GM21526 (cell line): ENCODE measurements around the gene ELOVL1.
A peak's percentile ranks its signal among the peaks of the same experiment; 100 is the strongest.
"Not testable (repeated sequence)": the region's sequence is repeated elsewhere in the genome, so short reads cannot be mapped to it uniquely, and the experiment has no call there.

ENCODE experiments used
- ATAC-seq: cut with Tn5 transposase; IDR thresholded peaks from one replicate; pipeline ENCODE4 v1.9.1; 2021; ENCODE audit warnings: moderate library complexity; ENCODE audit not compliant: unreplicated experiment, low FRiP score

The ELOVL1 gene

GRCh38 chr1:43382027-43382779 is 14.4 kb upstream of the ELOVL1 start:
- no peak for ATAC-seq

GRCh38 chr1:43381612-43382011 is 13.8 kb upstream of the ELOVL1 start:
- no peak for ATAC-seq

DNA sequence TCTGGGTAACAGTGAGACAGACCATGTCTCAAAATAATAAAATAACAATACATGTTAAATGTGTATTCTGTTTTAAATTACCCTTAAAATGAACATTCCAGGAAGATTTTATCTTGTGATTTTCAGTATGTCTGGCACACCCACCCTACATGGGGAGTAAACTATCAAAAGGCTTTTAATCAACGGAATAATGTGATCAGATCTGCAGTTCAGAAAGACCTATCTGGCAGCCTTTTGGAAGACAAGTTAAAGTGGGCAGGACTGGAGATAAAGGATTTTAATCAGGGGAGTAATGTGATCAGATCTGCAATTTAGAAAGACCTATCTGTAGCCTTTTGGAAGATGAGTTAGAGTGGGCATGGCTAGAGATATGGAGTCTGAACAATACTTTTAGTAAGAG is 11.7 kb upstream of the ELOVL1 start:
- ATAC-seq, result no peak

DNA sequence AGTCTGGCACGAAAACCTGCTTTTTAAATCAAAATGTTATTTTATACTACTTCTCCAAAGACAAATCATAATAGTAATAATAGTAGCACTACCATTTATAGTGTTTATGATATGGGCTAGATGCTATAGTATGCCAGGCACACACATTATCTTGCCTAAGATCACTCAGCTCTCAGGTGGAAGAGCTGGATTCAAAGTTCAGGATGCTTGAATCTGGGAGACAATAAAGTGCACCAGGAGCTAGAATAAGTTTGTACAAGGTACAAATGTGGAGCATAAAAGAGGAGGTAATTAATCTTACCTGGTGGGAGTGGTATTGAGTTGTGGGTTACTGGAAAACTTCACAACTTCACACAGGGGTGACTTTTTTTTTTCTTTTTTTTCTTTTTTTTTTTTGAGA is 10.0 kb upstream of the ELOVL1 start:
- no peak for ATAC-seq

GRCh38 chr1:43376723-43377235 is 9.0 kb upstream of the ELOVL1 start:
- ATAC-seq, result no peak

DNA sequence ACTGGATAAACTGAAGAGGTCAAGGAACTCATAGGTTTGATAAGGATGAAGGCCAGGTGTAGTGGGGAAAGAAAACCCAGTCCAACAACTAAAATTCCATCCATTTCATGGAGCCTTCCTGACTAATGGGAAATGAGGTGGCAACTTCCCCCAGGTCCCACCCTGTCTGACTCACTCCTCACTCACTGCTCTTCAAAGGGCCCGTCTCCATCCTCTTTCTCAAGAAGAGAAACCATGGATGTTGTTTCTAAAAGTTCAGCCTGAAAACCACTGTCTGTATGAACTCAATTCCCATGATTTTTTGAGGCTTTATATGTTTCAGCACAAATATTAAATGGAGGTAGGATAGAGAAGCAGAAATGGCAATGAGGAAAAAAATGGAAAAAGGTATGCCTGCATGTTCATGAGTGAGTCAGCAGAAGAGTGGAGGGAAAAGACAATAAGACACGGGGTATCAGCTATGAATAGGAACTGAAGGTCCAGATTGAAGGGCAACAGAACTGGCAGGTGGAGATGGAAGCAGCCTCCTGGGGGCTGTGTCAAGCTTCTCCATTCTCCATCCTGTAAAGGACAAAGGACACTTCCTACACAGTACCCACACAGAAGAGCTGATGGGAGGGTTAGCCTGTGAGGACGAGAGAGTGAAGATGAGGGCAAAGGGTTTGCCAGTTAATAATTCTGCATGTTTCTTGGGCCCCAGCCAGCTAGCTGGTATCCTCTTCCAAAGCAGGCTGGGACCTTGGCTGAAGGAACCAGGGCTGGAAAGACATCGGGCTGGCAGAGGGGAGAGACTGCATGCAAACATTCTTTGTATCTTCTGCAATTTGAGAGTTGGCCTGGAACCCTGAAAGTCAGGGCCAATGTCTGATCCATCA is 5.5 kb upstream of the ELOVL1 start:
- ATAC-seq, result no peak

- ATAC-seq, result no peak
These were observed 4.4 kb upstream of the ELOVL1 start for GRCh38 chr1:43372172-43372571.

GRCh38 chr1:43370564-43370963 is 2.8 kb upstream of the ELOVL1 start:
- ATAC-seq, result no peak

DNA sequence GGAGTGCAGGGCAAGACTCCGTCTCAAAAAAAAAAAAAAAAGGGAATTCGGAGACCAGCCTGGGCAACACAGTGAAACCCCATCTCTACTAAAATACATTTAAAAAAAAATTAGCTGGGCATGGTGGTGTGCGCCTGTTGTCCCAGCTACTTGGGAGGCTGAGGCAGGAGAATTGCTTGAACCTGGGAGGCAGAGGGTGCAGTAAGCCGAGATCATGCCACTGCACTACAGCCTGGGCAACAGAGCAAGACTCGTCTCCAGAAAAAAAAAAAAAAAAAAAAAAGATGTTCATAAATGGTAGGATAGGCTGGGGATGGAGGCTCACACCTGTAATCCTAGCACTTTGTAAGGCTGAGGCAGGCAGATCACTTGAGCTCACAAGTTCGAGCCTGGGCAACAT is 2.0 kb upstream of the ELOVL1 start:
- not testable (repeated sequence) for ATAC-seq

DNA sequence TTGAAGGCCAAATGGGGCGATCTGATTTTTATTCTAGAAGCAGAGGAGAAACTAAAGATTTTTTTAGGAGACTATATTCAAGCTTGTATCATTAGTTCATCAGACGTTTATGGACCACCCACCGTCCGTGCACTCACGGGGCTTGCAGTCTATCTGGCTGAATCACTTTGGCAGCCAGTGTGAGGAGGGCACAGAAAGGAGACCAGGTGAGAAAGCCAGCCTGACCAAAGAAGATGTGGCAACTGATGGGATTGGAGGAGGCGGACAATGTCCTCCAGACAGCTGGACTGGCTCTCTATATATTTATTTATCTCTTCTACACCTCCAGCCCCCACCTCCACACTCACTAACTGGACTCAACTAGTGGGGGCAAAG is 822 bp upstream of the ELOVL1 start:
- ATAC-seq, result no peak

DNA sequence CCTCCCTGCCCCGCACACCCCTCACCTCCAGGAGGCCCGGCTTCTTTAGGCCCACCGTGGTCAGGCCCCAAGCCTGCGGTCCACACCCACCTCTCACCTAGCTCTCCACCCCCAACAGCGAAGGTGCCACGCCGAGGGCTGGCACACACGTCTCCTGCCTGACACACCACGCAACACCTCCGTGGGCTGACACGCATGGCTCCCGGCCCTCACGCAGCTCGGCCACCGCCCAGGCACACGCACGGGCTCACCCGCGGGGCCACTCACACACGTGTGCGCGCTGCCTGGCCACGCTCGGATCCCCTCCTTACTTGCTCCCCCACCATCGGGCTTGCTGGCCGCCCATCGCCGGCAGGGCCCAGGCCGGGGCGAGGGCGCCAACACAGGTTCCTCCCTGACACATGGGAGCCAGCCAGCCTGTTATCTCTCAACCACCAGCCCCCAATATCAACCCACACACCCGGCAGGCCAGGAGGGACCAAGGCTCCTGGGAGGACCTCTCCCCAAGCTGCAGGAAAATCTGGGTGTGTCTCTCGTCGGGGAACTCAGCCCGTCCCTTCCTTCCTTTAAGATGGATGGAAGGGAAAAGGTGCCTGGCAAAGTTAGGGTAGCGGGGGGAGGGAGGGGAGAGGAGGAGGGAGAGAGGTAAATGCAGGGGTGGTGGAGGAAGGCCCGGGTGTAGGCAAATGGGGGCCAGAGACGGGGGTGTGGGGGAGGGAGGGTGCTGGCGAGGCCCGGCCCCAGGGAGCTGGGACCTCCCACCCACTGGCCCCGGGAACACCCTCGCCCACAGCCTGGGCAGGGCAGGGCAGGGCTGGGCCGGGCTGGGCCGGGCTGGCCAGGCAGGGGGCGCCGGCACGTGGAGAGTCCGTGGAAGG is 546 bp downstream of the ELOVL1 start:
- ATAC-seq, result peak; percentile 30

GRCh38 chr1:43366601-43367025 is 1.2 kb downstream of the ELOVL1 start:
- no peak for ATAC-seq

DNA sequence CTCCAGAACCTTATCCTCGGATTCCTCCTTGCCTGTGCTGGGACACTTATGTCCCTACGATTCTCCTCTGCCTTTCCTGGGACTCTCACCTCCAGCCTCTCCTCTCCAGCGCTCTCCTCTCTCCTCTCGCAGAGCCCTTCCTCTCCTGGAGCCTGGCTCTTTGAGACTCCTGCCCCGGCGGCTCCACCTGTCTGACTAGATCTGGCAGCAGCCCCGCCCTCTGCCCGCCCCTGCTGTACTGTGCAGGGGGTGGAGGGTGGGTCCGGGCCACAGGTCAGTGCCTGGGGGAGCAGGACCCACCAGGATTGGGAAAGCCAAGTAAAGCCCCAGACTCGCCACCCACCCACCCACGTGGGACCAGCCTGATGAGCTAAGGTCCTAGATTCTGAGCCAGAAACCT is 1.6 kb downstream of the ELOVL1 start:
- ATAC-seq, result no peak

GRCh38 chr1:43365678-43366077 is 2.1 kb downstream of the ELOVL1 start:
- no peak for ATAC-seq

DNA sequence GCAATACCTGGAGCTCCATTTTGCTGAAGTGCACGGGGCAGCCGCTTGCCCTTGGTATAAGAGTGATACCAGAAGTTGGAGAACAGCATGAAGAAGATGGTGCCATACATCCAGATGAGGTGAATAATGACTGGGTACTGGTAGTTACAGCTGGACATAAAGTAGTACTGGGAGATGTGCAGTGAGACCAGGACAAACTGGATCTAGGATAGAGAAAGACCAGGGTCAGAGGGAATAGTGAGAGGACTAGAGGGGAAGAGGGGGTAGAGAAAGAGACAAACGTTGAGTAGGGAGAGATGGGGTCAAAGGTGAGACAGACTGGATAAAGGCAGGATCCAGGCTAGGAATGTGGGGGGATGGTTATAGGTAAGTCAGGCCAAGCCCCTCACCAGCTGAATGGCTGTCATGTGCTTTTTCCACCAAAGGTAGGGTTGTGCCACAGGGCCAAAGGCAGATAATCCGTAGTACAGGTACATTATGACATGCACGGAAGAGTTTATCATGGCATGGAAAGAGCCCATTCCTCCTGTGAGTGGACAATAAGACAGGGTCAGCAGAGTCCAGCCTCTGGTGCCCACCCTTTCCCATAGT is 3.8 kb downstream of the ELOVL1 start:
- no peak for ATAC-seq

DNA sequence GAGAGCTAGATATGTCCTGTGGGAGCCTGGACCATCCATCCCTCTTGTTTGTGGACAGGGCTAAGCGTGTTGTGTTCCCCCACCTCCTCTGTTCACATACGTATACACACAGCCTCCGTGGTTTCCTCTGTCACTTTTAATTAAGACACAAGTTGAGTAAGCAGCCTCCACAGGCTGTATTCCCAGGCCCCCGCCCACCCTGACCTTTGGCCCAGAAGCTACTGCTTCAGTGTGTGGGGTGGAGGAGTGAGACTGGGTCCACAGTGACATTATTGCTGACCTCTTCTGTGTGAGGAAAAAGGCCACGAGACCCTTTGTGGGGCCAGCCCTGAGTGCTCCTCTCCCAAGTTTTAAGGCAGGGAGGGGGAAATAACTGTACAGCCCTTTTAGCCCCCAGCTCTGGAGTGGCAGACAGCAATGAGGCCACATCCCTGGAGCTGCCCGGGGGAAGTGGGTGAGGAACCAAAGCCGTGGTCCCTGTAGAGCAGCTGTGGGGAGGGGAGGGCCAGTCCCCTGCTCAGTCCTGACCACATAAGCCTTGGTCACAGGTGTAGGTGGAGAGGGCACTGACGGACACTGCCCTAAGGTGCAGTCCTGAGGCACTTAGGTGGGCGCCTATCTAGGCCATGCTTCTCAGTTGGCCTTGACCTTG is 4.4 kb downstream of the ELOVL1 start:
- ATAC-seq, result no peak

- ATAC-seq, result no peak
These were observed 7.2 kb downstream of the ELOVL1 start for GRCh38 chr1:43360616-43361015.

DNA sequence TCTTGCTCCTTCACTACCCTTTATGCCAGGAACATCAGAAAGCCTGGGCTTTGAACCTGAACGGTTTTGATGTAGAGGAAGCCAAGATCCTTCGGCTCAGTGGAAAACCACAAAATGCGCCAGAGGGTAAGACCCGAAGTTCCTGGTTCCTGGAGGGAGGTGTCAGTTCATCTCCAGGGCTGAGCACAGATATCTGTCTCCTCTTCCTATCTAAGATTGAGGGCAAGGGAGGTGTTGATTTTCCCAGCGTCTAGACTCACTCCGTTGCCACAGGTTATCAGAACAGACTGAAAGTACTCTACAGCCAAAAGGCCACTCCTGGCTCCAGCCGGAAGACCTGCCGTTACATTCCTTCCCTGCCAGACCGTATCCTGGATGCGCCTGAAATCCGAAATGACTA is 8.1 kb downstream of the ELOVL1 start:
- no peak for ATAC-seq

DNA sequence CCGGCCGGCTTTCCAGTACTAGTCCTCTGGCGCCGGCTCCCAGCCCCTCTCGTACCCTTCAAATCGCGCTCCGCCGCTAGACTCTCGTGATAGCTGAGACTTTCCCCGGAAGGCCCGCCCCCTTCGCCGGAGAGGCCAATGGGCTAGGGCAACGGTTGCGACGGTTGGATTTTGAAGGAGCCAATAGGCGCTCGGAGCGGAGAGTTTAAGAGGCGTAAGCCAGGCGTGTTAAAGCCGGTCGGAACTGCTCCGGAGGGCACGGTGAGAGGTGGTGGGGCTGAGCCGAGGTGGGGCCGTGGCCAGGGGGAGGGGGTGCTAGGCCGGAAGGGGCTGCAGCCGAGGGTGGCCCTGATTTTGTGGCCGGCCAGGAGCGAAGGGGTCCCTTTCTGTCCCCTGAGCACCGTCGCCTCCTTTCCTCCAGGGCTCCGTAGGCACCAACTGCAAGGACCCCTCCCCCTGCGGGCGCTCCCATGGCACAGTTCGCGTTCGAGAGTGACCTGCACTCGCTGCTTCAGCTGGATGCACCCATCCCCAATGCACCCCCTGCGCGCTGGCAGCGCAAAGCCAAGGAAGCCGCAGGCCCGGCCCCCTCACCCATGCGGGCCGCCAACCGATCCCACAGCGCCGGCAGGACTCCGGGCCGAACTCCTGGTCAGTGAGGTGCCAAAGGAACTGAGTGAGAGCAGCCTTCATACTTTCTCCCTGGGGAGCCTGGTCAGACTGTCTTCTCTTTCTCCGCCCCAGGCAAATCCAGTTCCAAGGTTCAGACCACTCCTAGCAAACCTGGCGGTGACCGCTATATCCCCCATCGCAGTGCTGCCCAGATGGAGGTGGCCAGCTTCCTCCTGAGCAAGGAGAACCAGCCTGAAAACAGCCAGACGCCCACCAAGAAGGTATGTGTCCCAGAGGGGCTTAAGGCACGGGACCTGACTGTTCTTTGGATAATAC is 8.8 kb downstream of the ELOVL1 start, which contains the start of gene CDC20:
Gene CDC20 (plus strand): TSS at position 236 of the 948 bp plus-strand sequence. CDS start 235 bp downstream, at position 471.
- ATAC-seq, result peak; percentile 91
